Endothelial cell of umbilical vein (primary cell): ENCODE data around the gene SERPINB11.

ENCODE experiments used
- CTCF ChIP-seq, 2 donors: IDR thresholded peaks; 1 replicate in 1 of 2; 2 replicates in 1 of 2; pipeline ENCODE4 v1.5.1; 2011; ENCODE audit warnings: low read length in 2 of 2, mild to moderate bottlenecking in 2 of 2, moderate library complexity in 2 of 2, control low read depth in 1 of 2, inconsistent platforms in 1 of 2, low read depth in 1 of 2; ENCODE audit not compliant: insufficient read depth in 1 of 2; ENCODE audit errors: extremely low read depth in 1 of 2
- EZH2 ChIP-seq: IDR thresholded peaks from 2 replicates; pipeline ENCODE4 v1.6.1; 2012; ENCODE audit warnings: borderline replicate concordance, low read depth, mild to moderate bottlenecking, moderate library complexity, low read length, inconsistent platforms; ENCODE audit not compliant: severe bottlenecking
- FOS ChIP-seq: IDR thresholded peaks from 2 replicates; pipeline ENCODE4 v1.6.1; 2011; ENCODE audit warnings: mild to moderate bottlenecking, low read length, moderate library complexity, borderline replicate concordance; ENCODE audit not compliant: insufficient read depth
- MYC ChIP-seq: IDR thresholded peaks from one replicate; pipeline ENCODE4 v1.6.1; 2011; ENCODE audit warnings: mild to moderate bottlenecking, low read depth, low read length
- POLR2A ChIP-seq: IDR thresholded peaks from 2 replicates; pipeline ENCODE4 v1.6.1; 2012; ENCODE audit warnings: low read depth, mild to moderate bottlenecking, control low read depth, low read length
- POLR2AphosphoS5 ChIP-seq: IDR thresholded peaks from 2 replicates; pipeline ENCODE4 v1.6.1; 2012; ENCODE audit warnings: low read depth, mild to moderate bottlenecking, control low read depth, low read length, moderate library complexity; ENCODE audit not compliant: insufficient read depth

GRCh38 chr18:63681449-63682340, 21.1 kb upstream of the SERPINB11 start:
- TF ChIP-seq POLR2AphosphoS5 = no peak
- no peak for TF ChIP-seq POLR2A
- no peak for TF ChIP-seq CTCF (IDR thresholded peaks at IDR 0.05; ENCODE audit: extremely low read depth in 1 of 2, insufficient read depth in 1 of 2, low read depth in 1 of 2, low read length in 2 of 2)
- no peak for TF ChIP-seq FOS
- no peak for TF ChIP-seq EZH2
- TF ChIP-seq MYC = no peak
